SK-N-SH treated with all-trans-retinoic acid at 6 μM for 48 hours (cell line): ENCODE measurements around the gene MFSD6.

Experiments
- ATAC-seq: fragments of 200-7000 bp; cut with Tn5 transposase; 3 replicates; pipeline ENCODE4 v1.9.1; 2020; ENCODE audit warnings: mild to moderate bottlenecking, moderate library complexity
- ARNTL ChIP-seq: fragments of 450-650 bp; formaldehyde crosslinking; IDR thresholded peaks from 2 replicates; pipeline ENCODE4 v1.5.0; 2020; ENCODE audit warnings: low read depth, mild to moderate bottlenecking, moderate library complexity, borderline replicate concordance
- BACH2 ChIP-seq: fragments of 250-450 bp; sonication (Bioruptor Pico); IDR thresholded peaks from 2 replicates; pipeline ENCODE4 v1.9.0; 2021; ENCODE audit warnings: mild to moderate bottlenecking, borderline replicate concordance
- CREB5 ChIP-seq: fragments of 250-450 bp; sonication (Bioruptor Pico); IDR thresholded peaks from 2 replicates; pipeline ENCODE4 v1.5.1; 2020; ENCODE audit warnings: low read depth, mild to moderate bottlenecking, moderate library complexity
- CSDC2 ChIP-seq: fragments of 250-450 bp; sonication (Bioruptor Pico); IDR thresholded peaks from 2 replicates; pipeline ENCODE4 v1.5.0; 2020; ENCODE audit warnings: mild to moderate bottlenecking, moderate library complexity
- CSRNP3 ChIP-seq: fragments of 250-450 bp; sonication (Bioruptor Pico); IDR thresholded peaks from 2 replicates; pipeline ENCODE4 v1.5.1; 2021; ENCODE audit warnings: mild to moderate bottlenecking, moderate library complexity
- ESRRG ChIP-seq: fragments of 250-450 bp; sonication (Bioruptor Pico); IDR thresholded peaks from 2 replicates; pipeline ENCODE4 v1.6.1; 2021; ENCODE audit warnings: mild to moderate bottlenecking
- GLIS3 ChIP-seq: fragments of 250-450 bp; sonication (Bioruptor Pico); IDR thresholded peaks from 2 replicates; pipeline ENCODE4 v1.5.0; 2020; ENCODE audit warnings: mild to moderate bottlenecking, moderate library complexity
- ISL1 ChIP-seq: fragments of 250-450 bp; sonication (Bioruptor Pico); IDR thresholded peaks from 2 replicates; pipeline ENCODE4 v2.1.2; 2022; ENCODE audit warnings: mild to moderate bottlenecking, moderate library complexity
- OSR1 ChIP-seq: fragments of 250-450 bp; sonication (Bioruptor Pico); IDR thresholded peaks from 2 replicates; pipeline ENCODE4 v1.8.0; 2022; ENCODE audit warnings: moderate library complexity, mild to moderate bottlenecking, inconsistent platforms
- PATZ1 ChIP-seq: fragments of 250-450 bp; sonication (Bioruptor Pico); IDR thresholded peaks from 2 replicates; pipeline ENCODE4 v1.8.0; 2020; ENCODE audit warnings: mild to moderate bottlenecking, moderate library complexity, borderline replicate concordance
- PPARA ChIP-seq: fragments of 250-450 bp; sonication (Bioruptor Pico); IDR thresholded peaks from 2 replicates; pipeline ENCODE4 v1.5.0; 2020; ENCODE audit warnings: mild to moderate bottlenecking, borderline replicate concordance
- RARB ChIP-seq: fragments of 250-450 bp; sonication (Bioruptor Pico); IDR thresholded peaks from 2 replicates; pipeline ENCODE4 v1.8.0; 2021; ENCODE audit warnings: mild to moderate bottlenecking, moderate library complexity
- SNAI2 ChIP-seq: fragments of 250-450 bp; sonication (Bioruptor Pico); IDR thresholded peaks from 2 replicates; pipeline ENCODE4 v1.5.0; 2020; ENCODE audit warnings: mild to moderate bottlenecking, moderate library complexity
- TCF4 ChIP-seq: fragments of 250-450 bp; sonication (Bioruptor Pico); IDR thresholded peaks from 2 replicates; pipeline ENCODE4 v1.8.0; 2021; ENCODE audit warnings: mild to moderate bottlenecking, moderate library complexity, borderline replicate concordance
- TOX ChIP-seq: fragments of 250-450 bp; sonication (Bioruptor Pico); IDR thresholded peaks from 2 replicates; pipeline ENCODE4 v1.8.0; 2021; ENCODE audit warnings: mild to moderate bottlenecking, moderate library complexity, borderline replicate concordance
- ZC3H10 ChIP-seq: fragments of 250-450 bp; sonication (Bioruptor Pico); IDR thresholded peaks from 2 replicates; pipeline ENCODE4 v1.5.1; 2021; ENCODE audit warnings: mild to moderate bottlenecking, moderate library complexity
- ZFP30 ChIP-seq: fragments of 450-650 bp; formaldehyde crosslinking; IDR thresholded peaks from 2 replicates; pipeline ENCODE4 v1.5.0; 2022; ENCODE audit warnings: mild to moderate bottlenecking, moderate library complexity
- ZNF565 ChIP-seq: fragments of 450-650 bp; formaldehyde crosslinking; conservative IDR thresholded peaks from 2 replicates; pipeline ENCODE4 v1.5.0; 2020; ENCODE audit warnings: low read depth, mild to moderate bottlenecking, moderate library complexity
- ZNF70 ChIP-seq: fragments of 450-650 bp; formaldehyde crosslinking; IDR thresholded peaks from 2 replicates; pipeline ENCODE4 v1.5.0; 2020; ENCODE audit warnings: mild to moderate bottlenecking, moderate library complexity
- TF ChIP-seq, protein P1 (sequence below): fragments of 250-450 bp; sonication (Bioruptor Pico); IDR thresholded peaks from 2 replicates; pipeline ENCODE4 v1.5.0; 2020; ENCODE audit warnings: mild to moderate bottlenecking, moderate library complexity

MFSD6 gene

GRCh38 chr2:190486037-190486623, 78.0 kb downstream of the MFSD6 start:
- TF ChIP-seq ESRRG (no peak), OSR1 (no peak), ZFP30 (no peak), SNAI2 (no peak), ZC3H10 (CRISPR knock-in tag) (no peak), PPARA (CRISPR knock-in tag) (no peak), CREB5 (CRISPR knock-in tag) (no peak), BACH2 (CRISPR knock-in tag) (no peak), ARNTL (CRISPR knock-in tag) (no peak), TOX (CRISPR knock-in tag) (no peak), PATZ1 (CRISPR knock-in tag) (no peak), ISL1 (CRISPR knock-in tag) (no peak), RARB (CRISPR knock-in tag) (no peak), ZNF70 (CRISPR knock-in tag) (no peak), CSDC2 (CRISPR knock-in tag) (no peak), CSRNP3 (CRISPR knock-in tag) (no peak), ZNF565 (no peak), GLIS3 (CRISPR knock-in tag) (no peak)
- TF ChIP-seq, protein P1, sequence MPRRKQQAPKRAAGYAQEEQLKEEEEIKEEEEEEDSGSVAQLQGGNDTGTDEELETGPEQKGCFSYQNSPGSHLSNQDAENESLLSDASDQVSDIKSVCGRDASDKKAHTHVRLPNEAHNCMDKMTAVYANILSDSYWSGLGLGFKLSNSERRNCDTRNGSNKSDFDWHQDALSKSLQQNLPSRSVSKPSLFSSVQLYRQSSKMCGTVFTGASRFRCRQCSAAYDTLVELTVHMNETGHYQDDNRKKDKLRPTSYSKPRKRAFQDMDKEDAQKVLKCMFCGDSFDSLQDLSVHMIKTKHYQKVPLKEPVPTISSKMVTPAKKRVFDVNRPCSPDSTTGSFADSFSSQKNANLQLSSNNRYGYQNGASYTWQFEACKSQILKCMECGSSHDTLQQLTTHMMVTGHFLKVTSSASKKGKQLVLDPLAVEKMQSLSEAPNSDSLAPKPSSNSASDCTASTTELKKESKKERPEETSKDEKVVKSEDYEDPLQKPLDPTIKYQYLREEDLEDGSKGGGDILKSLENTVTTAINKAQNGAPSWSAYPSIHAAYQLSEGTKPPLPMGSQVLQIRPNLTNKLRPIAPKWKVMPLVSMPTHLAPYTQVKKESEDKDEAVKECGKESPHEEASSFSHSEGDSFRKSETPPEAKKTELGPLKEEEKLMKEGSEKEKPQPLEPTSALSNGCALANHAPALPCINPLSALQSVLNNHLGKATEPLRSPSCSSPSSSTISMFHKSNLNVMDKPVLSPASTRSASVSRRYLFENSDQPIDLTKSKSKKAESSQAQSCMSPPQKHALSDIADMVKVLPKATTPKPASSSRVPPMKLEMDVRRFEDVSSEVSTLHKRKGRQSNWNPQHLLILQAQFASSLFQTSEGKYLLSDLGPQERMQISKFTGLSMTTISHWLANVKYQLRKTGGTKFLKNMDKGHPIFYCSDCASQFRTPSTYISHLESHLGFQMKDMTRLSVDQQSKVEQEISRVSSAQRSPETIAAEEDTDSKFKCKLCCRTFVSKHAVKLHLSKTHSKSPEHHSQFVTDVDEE (CRISPR knock-in tag), result no peak

GRCh38 chr2:190488516-190489233, 80.5 kb downstream of the MFSD6 start:
- ATAC-seq, result no peak

More at GRCh38 chr2:190486037-190486623, 78.0 kb downstream of the MFSD6 start:
- ATAC-seq, result peak; percentile 69; the same call in 2 of the 3 replicates

More at GRCh38 chr2:190488516-190489233, 80.5 kb downstream of the MFSD6 start:
- TF ChIP-seq PPARA (CRISPR knock-in tag), result no peak
- TF ChIP-seq OSR1, result no peak
- TF ChIP-seq CSRNP3 (CRISPR knock-in tag), result no peak
- no peak for TF ChIP-seq TOX (CRISPR knock-in tag)
- no peak for TF ChIP-seq BACH2 (CRISPR knock-in tag)
- TF ChIP-seq RARB (CRISPR knock-in tag), result no peak
- no peak for TF ChIP-seq ESRRG
- no peak for TF ChIP-seq TCF4 (CRISPR knock-in tag)
- no peak for TF ChIP-seq GLIS3 (CRISPR knock-in tag)
- no peak for TF ChIP-seq ZNF565
- no peak for TF ChIP-seq PATZ1 (CRISPR knock-in tag)
- TF ChIP-seq ZFP30, result no peak
- no peak for TF ChIP-seq ZC3H10 (CRISPR knock-in tag)
